Measurements from ENCODE around the gene AUTS2. TPM values are rescaled to one million over a fixed set of nuclear protein-coding genes. Genes with fewer than 3 reads are reported as not detected.

The AUTS2 gene
- total and polyA plus RNA-seq, 2 of the 8 experiments (the other 6 are each of a cell fraction or from before 2014, with no cell fraction given): 25.9 to 101 TPM

DNA sequence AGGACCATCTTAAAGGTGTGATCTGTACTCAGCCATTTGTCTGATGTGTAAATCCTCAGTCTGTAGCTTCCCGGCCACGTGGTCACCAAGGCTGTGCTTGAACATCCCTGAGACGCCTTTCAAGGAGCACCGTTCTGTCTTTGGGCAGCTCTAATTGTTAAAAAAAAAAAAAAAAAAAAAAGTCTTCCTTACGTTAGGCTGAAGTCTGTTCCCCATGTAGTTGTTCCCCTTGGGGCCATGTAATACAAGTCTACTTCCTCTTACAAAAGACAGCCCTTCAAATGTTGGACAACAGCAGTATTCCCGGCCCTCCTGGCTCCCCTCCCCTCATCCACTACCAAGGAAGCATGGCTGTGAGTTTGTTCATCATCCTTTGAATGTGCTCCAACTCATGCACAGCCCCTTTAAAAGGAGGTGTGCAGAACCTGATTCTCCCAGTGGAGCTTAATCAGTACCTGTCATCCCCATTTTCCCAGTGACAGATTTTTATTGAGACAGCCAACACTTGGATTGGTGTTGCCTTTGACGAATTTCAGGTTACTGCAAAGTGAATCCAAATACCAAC lies 1141.5 kb downstream of the AUTS2 start:
- H3K4ac ChIP-seq (replicated peaks; ENCODE audit: insufficient read length, low read depth, low read length): no peak overlapping the region
- no peak overlapping the region for H4K5ac ChIP-seq (ENCODE audit: insufficient read length, low read depth, low read length)
- H4K20me1 ChIP-seq (replicated peaks in 1 of 2; ENCODE audit: control insufficient read depth in 1 of 2, insufficient read depth in 2 of 2, low read length in 2 of 2): peaks cover 26 to 40% of the 10 kb centered on the region in 2 experiments
- H3K27me3 ChIP-seq (replicated peaks in 1 of 4; ENCODE audit: control insufficient read depth in 3 of 4, extremely low read depth in 1 of 4, insufficient read depth in 3 of 4, low read length in 3 of 4): no peaks in the 10 kb centered on the region
- H2BK20ac ChIP-seq (ENCODE audit: low read length): no peak overlapping the region
- H3K14ac ChIP-seq (ENCODE audit: insufficient read length): no peak overlapping the region
- H3K27ac ChIP-seq (ENCODE audit: low read depth, low read length): no peak overlapping the region
- no peak overlapping the region for H3K23ac ChIP-seq (ENCODE audit: insufficient read length)
- H3K4me3 ChIP-seq (ENCODE audit: extremely low read depth in 1 of 4, insufficient read depth in 2 of 4, low read depth in 3 of 4, low read length in 4 of 4): no peak overlapping the region
- H4K8ac ChIP-seq (ENCODE audit: extremely low read depth, insufficient read depth, low read length): no peak overlapping the region
- CTCF ChIA-PET (ENCODE audit: partially characterized antibody): interaction anchor here (2.2 kb wide), 1 partner anchor 22 kb away, joined by 6 read pairs; no protein-coding TSS in a partner anchor
- FAIRE-seq (peak; percentile 7), DNase-seq (ENCODE audit: low read depth in 1 of 2, low spot score in 2 of 2) (no peak)
- no peak overlapping the region for H2AK5ac ChIP-seq (ENCODE audit: low read depth, low read length)
- H2AFZ ChIP-seq (ENCODE audit: low read length): no peak overlapping the region
- no peaks in the 10 kb centered on the region for H3K9me3 ChIP-seq (ENCODE audit: insufficient read depth in 2 of 2, low read depth in 1 of 2, low read length in 1 of 2)
- H2BK5ac ChIP-seq (ENCODE audit: low read depth, low read length): no peak overlapping the region
- no peak overlapping the region for H2BK120ac ChIP-seq (replicated peaks; ENCODE audit: low read depth, low read length)
- no peaks in the 10 kb centered on the region; the same call in 1 of the 2 replicates for H3K23me2 ChIP-seq (ENCODE audit: low read depth, low read length)
- no peak overlapping the region for H4K91ac ChIP-seq (replicated peaks; ENCODE audit: insufficient read length, low read length)
- no peak overlapping the region for H3K9ac ChIP-seq (replicated peaks in 1 of 4; ENCODE audit: extremely low read depth in 1 of 4, low read depth in 3 of 4, low read length in 3 of 4)
- no peak overlapping the region for H3K18ac ChIP-seq (ENCODE audit: extremely low read depth, low read length)
- POLR2A ChIA-PET (ENCODE audit: partially characterized antibody): interaction anchor here (1.1 to 1.5 kb wide), 2 partner anchors 9 to 44 kb away, joined by 4 read pairs; no protein-coding TSS in a partner anchor
- peaks cover 17 to 99% of the 10 kb centered on the region in 2 experiments for H3K79me2 ChIP-seq (ENCODE audit: control insufficient read depth in 1 of 2, insufficient read depth in 2 of 2, low read length in 2 of 2)
- 80% methylated on average over 7 of the region's 7 CpGs; no CpG with 5 or more reads in 1 of the 2 experiments for WGBS, 2 experiments (ENCODE audit: extremely low coverage in 1 of 2, insufficient coverage in 1 of 2, insufficient read length in 1 of 2, insufficient replicate concordance in 2 of 2, low coverage in 1 of 2, low lambda C conversion rate in 2 of 2, missing lambda C conversion rate in 1 of 2)
- H3K36me3 ChIP-seq (ENCODE audit: control insufficient read depth in 2 of 4, insufficient read depth in 4 of 4, low read length in 3 of 4): peaks cover 0 to 2% (median 0%) of the 10 kb centered on the region in 4 experiments; a peak in 1 of 8 replicates
- H3K56ac ChIP-seq (replicated peaks; ENCODE audit: insufficient read length, low read depth, low read length): no peak overlapping the region
- H3K4me1 ChIP-seq (replicated peaks in 1 of 4; ENCODE audit: control insufficient read depth in 3 of 4, insufficient read depth in 4 of 4, low read length in 3 of 4): peaks cover 4 to 38% (median 15%) of the 10 kb centered on the region in 4 experiments
- H3K4me2 ChIP-seq (ENCODE audit: insufficient read depth in 1 of 2, low read depth in 2 of 2, low read length in 2 of 2): no peak overlapping the region; a peak in 1 of 4 replicates
- H3K79me1 ChIP-seq (ENCODE audit: low read depth, low read length): peaks cover 17% of the 10 kb centered on the region
- H2BK15ac ChIP-seq (ENCODE audit: low read length): no peak overlapping the region
- H2BK12ac ChIP-seq (ENCODE audit: low read depth, low read length): no peak overlapping the region
- TF ChIP-seq EZH2 (IDR thresholded peaks at IDR 0.05; ENCODE audit: low read depth, low read length, severe bottlenecking) (no peak), SIX5 (IDR thresholded peaks at IDR 0.05; ENCODE audit: low read depth, low read length) (no peak), RAD21 (IDR thresholded peaks at IDR 0.05 in 1 of 2, conservative IDR thresholded peaks at IDR 0.05 in 1 of 2; ENCODE audit: low read depth in 2 of 2, low read length in 2 of 2) (no peak), BRCA1 (IDR thresholded peaks at IDR 0.05; ENCODE audit: low read depth, low read length) (no peak), SUZ12 (IDR thresholded peaks at IDR 0.05; ENCODE audit: low read length) (no peak), SP1 (IDR thresholded peaks at IDR 0.05; ENCODE audit: low read depth, low read length) (no peak), EGR1 (IDR thresholded peaks at IDR 0.05; ENCODE audit: borderline replicate concordance, low read depth, low read length) (no peak)
